HL-60/S4 treated with phorbol 12-myristate 13-acetate at 8.2 ng/mL for 4 days and 3 days (cell line): Measurements from ENCODE around the gene MEF2A.

ENCODE experiments used
- in situ Hi-C: fragments of 300-500 bp; cut with MboI; formaldehyde crosslinking; loops from 2 replicates; pipeline ENCODE4 v1.15.0; 2022; ENCODE audit warnings: low sequenced_read_pairs

The MEF2A gene

DNA sequence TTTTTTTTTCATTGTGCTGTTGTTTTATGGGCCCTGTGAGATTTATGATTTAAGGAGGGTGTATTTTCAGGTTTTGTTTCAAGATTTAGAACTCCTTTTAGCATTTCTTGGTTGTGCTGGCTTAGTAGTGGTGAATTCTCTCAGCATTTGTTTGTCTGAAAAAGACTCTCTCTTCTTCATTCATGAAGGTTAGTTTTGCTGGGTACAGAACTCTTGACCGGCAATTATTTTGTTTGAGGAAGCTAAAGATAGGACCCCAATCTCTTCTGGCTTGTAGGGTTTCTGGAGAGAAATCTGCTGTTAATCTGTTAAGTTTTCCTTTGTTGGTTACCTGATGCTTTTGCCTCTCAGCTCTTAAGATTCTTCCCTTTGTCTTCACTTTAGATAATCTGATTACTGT, 120.5 kb downstream of the MEF2A start:
- in situ Hi-C loops, result no loop called here

GRCh38 chr15:99692825-99693224, 127.0 kb downstream of the MEF2A start:
- in situ Hi-C loops, result no loop called here

DNA sequence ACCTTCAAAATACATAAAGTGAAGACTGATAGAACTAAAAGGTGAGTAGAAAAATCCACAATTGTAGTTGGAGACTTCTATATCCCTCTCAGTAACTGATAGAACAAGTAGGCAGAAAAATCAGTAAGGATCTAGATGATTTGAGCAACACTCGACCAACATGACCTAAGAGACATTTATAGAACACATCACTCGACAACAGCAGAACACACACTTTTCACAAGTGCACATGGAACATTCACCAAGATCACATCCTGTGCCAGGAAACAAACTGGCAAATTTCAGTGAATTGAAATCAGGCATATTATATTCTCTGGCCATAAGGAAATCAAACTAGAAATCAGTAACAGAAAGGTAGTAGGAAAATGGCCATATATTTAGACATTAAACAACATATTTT, 130.3 kb downstream of the MEF2A start:
- in situ Hi-C loops, result no loop called here

DNA sequence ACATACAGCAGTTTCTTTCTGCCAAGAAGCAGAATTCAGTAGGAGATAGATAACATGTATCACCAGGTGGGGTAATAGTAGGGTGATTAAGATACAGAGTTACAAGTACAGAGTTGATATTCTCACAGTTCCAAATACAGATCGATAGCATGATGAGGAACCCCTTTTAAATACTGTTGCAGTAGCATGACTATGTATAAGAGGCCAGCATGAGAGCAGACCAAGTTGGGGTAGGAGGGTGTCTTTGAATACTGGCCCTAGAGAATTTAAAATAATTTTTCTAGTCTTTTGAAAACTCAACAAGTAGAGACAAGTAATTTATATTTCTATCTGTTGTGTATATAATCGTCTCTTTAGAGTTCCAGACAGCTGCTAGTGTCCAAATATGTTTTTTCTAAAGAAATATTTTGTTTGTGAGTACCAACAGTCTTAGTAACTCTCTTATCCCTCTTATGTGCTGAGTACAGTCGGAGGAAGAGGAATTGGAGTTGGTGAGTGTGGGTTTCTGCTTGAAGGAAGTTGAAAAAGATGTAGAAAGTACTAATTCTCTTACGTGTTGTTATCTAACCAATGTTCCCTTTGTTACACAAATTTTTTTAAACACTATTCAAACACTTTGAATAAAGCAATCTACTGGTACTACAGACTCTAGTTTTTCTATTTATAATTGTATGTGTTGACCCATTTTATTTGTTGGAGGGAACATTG, 137.3 kb downstream of the MEF2A start:
- in situ Hi-C loops, result no loop called here

DNA sequence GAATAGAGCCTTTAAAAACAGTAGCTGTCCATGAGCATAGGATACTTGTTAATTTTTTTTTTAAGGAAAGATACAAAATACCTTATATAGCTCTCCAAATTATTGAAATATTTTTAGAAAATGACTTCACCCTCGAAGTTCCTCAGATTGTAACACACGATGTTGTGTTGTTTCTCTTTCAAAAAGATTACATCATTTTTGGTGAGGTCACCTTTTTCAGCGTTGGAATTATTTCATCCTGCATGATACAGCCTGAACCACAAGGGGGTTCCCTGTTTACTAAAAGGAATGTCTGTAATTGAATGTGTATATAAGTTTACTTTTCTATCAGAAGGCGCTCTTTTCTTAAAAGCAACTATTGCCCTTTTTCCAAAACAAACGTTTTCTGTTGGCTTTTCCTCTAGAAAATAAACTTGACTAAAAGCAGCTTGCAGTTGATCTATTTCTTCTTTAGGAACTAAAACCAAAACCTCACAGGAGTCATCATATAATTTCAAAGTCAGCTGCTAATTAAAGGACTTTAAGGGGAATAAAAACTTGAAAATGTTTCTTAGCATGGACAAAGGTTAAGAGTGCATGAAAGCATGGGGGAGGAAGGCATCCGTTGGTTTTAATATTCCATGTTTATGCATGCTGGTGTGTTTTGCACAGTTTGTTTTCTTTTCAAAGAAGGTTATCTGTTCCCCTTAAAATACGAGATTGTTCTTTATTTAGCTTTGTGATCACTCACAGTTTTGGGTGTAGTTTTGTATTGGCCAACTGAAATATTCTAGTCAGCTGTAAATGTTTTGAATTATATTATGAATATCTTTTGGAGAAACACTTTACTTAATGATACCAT, 138.0 kb downstream of the MEF2A start:
- in situ Hi-C loops, result no loop called here

DNA sequence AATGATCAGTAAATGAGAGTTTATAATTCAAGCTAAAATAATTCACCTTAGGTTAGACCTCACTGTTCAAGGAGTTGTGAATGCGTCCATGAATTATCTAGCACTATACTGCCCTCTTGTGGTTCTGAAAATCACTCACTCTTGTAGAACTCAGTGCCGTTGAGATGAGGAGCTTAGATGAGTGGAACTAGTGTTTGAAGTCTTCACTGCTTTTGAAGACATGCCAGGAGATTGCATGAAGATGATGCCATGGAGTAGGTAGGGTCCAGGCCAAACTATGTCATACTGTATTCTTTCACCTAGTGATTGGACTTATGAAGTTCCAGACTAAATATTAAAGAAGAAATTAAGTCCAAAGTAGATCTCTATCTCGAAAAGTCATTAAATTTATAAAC, 138.7 kb downstream of the MEF2A start:
- in situ Hi-C loops, result no loop called here

- in situ Hi-C loops, result no loop called here
Measured at GRCh38 chr15:99706557-99707303, 140.9 kb downstream of the MEF2A start.

DNA sequence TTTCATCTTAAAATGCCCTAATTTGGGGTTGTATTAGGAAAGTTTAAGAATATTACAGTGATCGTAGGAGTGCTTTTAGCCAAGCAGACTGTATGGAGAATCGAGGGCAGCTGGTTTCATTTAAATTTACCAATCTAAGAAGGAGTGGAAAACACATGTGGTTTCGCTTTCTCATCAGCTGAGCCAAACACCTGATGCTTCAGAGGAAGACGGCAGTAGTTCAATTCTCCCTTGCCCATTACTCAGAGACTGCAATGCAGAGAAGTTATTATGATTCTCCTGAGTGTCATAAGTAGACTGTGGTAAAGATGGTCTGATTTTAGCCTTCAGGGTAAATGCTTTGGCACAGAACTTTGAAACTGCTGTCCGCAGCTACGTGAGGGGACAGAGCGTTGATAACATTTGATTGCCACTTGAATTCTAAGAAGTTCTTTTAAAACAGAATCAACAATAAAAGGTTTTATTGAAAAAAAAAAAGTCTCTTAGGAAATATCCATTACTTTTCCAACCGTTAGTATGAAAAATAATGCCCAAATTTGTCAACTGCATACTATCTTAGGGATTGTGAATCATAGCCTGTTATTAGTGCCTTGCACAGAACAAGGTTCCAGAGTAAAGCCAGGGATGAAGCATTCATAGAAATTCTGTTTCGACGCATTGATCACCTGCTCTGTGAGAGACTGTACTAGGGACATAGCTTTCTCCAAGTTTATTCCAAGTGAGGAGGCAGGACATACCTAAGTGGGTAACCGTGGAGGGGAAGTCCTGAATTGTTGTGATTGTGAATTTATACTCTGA, 141.9 kb downstream of the MEF2A start:
- in situ Hi-C loops, result no loop called here

DNA sequence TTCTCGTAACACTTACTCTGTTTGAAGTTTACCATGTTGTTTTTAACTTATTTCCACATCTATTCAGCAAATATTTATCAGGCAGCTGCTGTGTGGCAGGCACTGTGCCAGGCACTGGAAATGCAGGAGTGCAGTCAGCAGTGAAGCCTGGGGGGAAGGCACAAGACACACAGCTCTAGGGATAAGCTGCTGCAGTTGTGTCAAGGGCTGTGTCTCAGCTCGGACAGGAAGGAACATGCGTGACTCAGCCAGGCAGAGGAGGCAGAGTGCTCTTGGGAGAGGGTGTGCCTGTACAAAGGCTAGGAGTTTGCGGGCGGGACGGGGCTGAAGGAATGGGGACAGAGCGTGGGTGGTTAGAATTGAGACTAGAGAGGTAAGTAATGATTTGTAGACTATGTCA, 142.8 kb downstream of the MEF2A start:
- in situ Hi-C loops, result no loop called here

- in situ Hi-C loops, result no loop called here
Measured at GRCh38 chr15:99709243-99709986, 143.6 kb downstream of the MEF2A start.

DNA sequence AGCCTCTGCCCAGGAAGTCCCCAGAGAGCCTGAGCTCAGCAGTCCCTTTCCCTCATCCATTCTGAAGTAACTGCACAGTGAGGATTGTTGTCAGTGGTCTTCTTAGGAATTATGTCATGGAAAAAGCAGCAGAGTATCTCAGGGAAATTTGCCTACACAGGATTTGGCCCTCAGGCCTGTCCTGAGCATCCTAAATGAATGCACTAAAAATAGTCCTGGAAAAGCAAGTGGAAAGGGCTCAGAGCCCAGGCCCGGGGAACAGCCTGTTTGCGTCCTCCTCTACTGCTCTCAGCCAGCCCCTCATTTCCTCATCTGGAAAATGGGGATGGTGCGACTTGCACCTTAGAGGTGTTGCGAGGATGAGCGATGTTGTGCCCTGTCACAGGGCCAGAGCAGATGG, 145.8 kb downstream of the MEF2A start:
- in situ Hi-C loops, result no loop called here

DNA sequence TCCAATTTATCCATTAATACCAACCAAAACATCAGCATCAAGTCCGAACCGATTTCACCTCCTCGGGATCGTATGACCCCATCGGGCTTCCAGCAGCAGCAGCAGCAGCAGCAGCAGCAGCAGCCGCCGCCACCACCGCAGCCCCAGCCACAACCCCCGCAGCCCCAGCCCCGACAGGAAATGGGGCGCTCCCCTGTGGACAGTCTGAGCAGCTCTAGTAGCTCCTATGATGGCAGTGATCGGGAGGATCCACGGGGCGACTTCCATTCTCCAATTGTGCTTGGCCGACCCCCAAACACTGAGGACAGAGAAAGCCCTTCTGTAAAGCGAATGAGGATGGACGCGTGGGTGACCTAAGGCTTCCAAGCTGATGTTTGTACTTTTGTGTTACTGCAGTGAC, 146.6 kb downstream of the MEF2A start:
- in situ Hi-C loops, result no loop called here

DNA sequence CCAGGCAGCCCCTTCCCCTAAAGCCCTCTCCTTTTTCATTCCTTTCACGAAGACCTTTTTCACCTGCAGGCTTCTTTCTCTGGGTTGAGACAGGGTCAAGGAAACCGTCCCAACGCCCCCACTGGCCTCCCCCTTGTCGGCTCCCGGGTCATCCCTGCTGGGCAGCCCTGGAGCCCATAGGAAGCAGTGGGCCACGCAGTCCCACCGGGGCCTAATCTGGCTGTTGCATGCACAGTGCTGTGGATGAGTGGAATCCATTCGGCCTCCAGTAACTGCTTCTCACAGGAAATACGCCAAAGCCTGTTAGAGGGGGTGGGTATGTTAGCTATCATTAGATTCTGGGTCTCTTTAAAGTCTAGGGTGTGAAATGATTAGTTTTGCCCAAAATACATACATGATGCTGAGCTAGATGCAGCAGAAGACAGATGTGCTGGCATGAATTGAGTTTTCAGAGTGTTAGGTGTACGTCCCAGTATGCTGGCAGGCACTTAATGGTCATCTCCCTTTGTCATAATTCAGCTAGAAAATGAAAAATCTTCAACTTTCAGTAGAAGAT, 150.8 kb downstream of the MEF2A start:
- in situ Hi-C loops, result no loop called here

DNA sequence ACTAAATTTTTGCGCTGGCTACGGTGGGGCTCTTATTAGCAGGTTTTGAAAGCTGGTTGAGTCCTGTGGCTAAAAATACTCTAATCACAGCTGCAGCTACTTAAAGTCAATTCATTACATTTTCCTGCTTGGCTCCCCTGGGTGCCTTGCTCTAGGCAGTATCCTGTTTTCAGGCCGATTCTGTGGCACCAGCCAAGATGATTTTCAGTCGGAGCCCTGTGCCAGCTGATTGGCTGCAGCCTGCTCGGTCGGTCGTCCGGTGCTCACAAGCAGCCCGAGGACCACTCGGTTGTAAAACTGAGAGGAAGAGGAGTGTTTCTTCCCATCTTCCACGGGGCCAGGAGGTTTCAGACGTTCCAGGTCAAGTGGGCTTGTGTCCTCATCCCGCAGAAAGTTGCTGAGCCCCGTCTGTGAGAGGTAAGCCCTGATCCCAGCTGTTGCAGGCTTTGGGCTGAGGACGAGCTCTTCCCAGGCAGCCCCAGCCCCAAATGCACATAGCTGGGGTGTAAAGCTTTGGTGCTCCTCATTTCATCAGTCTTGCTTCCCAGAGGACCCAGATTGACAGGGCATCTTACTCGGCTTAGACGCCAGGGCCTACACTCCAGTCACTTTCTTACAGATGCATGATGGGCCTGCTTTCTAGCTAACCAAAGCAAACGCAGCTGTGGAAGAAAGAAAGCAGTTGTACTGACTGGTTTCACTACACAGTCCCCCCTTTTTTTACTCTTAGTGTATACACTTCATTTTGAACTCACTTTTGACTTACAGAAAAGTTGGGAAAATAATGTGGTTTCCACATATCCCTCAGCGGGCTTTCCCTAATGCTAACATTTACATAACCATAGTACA, 151.6 kb downstream of the MEF2A start:
- in situ Hi-C loops, result no loop called here

DNA sequence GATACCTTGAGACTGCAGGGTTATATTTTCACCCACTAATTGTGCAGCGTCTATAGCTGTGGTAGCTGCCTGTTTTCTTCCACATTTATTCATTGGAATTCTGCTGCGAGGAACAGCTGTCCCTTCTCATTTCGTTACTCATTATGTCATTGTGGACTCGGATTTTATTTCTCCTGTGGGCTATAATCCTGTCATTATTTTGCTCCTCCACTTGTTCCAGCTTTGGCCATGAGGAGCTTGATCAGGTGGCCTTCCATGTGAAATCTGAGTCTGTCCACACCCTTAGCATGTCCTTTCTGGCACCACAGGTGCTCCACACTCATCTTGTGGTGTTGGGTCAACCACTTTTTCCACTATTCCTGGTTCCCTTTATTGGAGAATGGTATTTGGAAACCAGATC, 152.6 kb downstream of the MEF2A start:
- in situ Hi-C loops, result no loop called here

- in situ Hi-C loops, result no loop called here
Measured at GRCh38 chr15:99719096-99719541, 153.3 kb downstream of the MEF2A start.

DNA sequence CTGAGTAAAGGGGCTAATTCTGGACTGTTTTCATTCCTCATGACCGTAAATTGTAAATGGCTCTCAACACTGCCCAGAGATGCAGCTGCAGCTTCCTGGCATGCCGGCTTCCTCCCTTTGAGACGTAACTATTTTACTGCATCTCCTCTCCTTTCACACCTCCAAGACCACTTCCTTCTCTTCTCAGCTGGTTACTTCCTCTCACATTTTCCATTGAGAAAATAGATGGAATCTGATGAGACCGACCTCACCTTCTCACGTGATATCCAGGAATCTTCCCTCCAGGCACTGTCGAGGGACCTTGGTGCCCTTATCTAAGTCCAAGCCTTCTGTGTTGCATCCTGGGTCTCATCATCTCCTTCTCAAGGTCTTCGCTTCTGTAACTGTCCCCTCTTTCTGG, 154.7 kb downstream of the MEF2A start:
- in situ Hi-C loops, result no loop called here

GRCh38 chr15:99721104-99721778, 155.5 kb downstream of the MEF2A start:
- in situ Hi-C loops, result no loop called here
